ENCODE data around the gene NME9.

- TF ChIP-seq, protein P1, sequence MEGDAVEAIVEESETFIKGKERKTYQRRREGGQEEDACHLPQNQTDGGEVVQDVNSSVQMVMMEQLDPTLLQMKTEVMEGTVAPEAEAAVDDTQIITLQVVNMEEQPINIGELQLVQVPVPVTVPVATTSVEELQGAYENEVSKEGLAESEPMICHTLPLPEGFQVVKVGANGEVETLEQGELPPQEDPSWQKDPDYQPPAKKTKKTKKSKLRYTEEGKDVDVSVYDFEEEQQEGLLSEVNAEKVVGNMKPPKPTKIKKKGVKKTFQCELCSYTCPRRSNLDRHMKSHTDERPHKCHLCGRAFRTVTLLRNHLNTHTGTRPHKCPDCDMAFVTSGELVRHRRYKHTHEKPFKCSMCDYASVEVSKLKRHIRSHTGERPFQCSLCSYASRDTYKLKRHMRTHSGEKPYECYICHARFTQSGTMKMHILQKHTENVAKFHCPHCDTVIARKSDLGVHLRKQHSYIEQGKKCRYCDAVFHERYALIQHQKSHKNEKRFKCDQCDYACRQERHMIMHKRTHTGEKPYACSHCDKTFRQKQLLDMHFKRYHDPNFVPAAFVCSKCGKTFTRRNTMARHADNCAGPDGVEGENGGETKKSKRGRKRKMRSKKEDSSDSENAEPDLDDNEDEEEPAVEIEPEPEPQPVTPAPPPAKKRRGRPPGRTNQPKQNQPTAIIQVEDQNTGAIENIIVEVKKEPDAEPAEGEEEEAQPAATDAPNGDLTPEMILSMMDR (IDR thresholded peaks at IDR 0.05; ENCODE audit: extremely low read depth in 1 of 2, insufficient read depth in 1 of 2, low read depth in 1 of 2, low read length in 2 of 2) = no peak
- TF ChIP-seq EZH2 (IDR thresholded peaks at IDR 0.05; ENCODE audit: borderline replicate concordance, low read depth, low read length, severe bottlenecking) = no peak
Observed at GRCh38 chr3:138344754-138345153, 15.1 kb upstream of the NME9 start.

Measured in endothelial cell of umbilical vein (primary cell).